Measurements from ENCODE around the gene SMC1B. TPM values are rescaled to one million over a fixed set of nuclear protein-coding genes. Genes with fewer than 3 reads are reported as not detected.

Gene SMC1B
- total and polyA plus RNA-seq, 2 experiments from 2014 or later, result 0.10 TPM; not detected in 1

DNA sequence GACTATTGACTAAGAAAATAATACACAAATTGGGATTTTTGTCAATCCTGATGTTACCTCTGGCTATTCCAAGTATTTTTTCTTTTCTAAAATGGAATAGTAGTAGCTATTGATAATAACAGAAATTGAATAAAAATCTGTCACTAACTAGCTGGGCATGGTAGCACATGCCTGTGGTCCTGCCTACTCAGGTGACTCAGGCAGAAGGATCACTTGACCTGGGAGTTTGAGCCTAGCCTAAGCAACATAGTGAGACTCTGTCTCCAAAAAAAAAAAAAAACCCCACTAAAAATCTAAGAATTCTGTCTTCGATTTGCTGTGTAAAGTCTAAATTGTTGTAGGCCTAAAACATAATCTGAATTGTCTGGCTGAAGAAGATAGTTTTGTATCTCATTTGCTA is 61.4 kb downstream of the SMC1B start:
- H3K27ac ChIP-seq (ENCODE audit: low read depth), result no peak overlapping the region
- H3K79me2 ChIP-seq (replicated peaks; ENCODE audit: insufficient read depth), result no peaks in the 10 kb centered on the region
- no peak for DNase-seq (ENCODE audit: low spot score)
- no peak for ATAC-seq
- no peaks in the 10 kb centered on the region for H3K27me3 Mint-ChIP-seq (ENCODE audit: insufficient read depth, low read depth, poor library complexity)
- no peaks in the 10 kb centered on the region for H3F3A ChIP-seq (replicated peaks; ENCODE audit: low read depth)
- no peaks in the 10 kb centered on the region for H3K36me3 ChIP-seq (ENCODE audit: insufficient read depth)
- TF ChIP-seq, protein P1, sequence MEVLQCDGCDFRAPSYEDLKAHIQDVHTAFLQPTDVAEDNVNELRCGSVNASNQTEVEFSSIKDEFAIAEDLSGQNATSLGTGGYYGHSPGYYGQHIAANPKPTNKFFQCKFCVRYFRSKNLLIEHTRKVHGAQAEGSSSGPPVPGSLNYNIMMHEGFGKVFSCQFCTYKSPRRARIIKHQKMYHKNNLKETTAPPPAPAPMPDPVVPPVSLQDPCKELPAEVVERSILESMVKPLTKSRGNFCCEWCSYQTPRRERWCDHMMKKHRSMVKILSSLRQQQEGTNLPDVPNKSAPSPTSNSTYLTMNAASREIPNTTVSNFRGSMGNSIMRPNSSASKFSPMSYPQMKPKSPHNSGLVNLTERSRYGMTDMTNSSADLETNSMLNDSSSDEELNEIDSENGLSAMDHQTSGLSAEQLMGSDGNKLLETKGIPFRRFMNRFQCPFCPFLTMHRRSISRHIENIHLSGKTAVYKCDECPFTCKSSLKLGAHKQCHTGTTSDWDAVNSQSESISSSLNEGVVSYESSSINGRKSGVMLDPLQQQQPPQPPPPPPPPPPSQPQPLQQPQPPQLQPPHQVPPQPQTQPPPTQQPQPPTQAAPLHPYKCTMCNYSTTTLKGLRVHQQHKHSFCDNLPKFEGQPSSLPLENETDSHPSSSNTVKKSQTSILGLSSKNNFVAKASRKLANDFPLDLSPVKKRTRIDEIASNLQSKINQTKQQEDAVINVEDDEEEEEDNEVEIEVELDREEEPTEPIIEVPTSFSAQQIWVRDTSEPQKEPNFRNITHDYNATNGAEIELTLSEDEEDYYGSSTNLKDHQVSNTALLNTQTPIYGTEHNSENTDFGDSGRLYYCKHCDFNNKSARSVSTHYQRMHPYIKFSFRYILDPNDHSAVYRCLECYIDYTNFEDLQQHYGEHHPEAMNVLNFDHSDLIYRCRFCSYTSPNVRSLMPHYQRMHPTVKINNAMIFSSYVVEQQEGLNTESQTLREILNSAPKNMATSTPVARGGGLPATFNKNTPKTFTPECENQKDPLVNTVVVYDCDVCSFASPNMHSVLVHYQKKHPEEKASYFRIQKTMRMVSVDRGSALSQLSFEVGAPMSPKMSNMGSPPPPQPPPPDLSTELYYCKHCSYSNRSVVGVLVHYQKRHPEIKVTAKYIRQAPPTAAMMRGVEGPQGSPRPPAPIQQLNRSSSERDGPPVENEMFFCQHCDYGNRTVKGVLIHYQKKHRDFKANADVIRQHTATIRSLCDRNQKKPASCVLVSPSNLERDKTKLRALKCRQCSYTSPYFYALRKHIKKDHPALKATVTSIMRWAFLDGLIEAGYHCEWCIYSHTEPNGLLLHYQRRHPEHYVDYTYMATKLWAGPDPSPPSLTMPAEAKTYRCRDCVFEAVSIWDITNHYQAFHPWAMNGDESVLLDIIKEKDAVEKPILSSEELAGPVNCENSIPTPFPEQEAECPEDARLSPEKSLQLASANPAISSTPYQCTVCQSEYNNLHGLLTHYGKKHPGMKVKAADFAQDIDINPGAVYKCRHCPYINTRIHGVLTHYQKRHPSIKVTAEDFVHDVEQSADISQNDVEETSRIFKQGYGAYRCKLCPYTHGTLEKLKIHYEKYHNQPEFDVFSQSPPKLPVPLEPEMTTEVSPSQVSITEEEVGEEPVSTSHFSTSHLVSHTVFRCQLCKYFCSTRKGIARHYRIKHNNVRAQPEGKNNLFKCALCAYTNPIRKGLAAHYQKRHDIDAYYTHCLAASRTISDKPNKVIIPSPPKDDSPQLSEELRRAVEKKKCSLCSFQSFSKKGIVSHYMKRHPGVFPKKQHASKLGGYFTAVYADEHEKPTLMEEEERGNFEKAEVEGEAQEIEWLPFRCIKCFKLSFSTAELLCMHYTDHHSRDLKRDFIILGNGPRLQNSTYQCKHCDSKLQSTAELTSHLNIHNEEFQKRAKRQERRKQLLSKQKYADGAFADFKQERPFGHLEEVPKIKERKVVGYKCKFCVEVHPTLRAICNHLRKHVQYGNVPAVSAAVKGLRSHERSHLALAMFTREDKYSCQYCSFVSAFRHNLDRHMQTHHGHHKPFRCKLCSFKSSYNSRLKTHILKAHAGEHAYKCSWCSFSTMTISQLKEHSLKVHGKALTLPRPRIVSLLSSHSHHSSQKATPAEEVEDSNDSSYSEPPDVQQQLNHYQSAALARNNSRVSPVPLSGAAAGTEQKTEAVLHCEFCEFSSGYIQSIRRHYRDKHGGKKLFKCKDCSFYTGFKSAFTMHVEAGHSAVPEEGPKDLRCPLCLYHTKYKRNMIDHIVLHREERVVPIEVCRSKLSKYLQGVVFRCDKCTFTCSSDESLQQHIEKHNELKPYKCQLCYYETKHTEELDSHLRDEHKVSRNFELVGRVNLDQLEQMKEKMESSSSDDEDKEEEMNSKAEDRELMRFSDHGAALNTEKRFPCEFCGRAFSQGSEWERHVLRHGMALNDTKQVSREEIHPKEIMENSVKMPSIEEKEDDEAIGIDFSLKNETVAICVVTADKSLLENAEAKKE (CRISPR knock-in tag; IDR thresholded peaks at IDR 0.05), result no peak
- TF ChIP-seq, protein P2, sequence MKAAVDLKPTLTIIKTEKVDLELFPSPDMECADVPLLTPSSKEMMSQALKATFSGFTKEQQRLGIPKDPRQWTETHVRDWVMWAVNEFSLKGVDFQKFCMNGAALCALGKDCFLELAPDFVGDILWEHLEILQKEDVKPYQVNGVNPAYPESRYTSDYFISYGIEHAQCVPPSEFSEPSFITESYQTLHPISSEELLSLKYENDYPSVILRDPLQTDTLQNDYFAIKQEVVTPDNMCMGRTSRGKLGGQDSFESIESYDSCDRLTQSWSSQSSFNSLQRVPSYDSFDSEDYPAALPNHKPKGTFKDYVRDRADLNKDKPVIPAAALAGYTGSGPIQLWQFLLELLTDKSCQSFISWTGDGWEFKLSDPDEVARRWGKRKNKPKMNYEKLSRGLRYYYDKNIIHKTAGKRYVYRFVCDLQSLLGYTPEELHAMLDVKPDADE (IDR thresholded peaks at IDR 0.05), result no peak
- TF ChIP-seq, protein P3, sequence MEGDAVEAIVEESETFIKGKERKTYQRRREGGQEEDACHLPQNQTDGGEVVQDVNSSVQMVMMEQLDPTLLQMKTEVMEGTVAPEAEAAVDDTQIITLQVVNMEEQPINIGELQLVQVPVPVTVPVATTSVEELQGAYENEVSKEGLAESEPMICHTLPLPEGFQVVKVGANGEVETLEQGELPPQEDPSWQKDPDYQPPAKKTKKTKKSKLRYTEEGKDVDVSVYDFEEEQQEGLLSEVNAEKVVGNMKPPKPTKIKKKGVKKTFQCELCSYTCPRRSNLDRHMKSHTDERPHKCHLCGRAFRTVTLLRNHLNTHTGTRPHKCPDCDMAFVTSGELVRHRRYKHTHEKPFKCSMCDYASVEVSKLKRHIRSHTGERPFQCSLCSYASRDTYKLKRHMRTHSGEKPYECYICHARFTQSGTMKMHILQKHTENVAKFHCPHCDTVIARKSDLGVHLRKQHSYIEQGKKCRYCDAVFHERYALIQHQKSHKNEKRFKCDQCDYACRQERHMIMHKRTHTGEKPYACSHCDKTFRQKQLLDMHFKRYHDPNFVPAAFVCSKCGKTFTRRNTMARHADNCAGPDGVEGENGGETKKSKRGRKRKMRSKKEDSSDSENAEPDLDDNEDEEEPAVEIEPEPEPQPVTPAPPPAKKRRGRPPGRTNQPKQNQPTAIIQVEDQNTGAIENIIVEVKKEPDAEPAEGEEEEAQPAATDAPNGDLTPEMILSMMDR (conservative IDR thresholded peaks at IDR 0.05; ENCODE audit: low read depth in 2 of 2), result no peak
- no peak for TF ChIP-seq STAT1 (IDR thresholded peaks at IDR 0.05; ENCODE audit: unreplicated experiment)
- TF ChIP-seq, protein P4, sequence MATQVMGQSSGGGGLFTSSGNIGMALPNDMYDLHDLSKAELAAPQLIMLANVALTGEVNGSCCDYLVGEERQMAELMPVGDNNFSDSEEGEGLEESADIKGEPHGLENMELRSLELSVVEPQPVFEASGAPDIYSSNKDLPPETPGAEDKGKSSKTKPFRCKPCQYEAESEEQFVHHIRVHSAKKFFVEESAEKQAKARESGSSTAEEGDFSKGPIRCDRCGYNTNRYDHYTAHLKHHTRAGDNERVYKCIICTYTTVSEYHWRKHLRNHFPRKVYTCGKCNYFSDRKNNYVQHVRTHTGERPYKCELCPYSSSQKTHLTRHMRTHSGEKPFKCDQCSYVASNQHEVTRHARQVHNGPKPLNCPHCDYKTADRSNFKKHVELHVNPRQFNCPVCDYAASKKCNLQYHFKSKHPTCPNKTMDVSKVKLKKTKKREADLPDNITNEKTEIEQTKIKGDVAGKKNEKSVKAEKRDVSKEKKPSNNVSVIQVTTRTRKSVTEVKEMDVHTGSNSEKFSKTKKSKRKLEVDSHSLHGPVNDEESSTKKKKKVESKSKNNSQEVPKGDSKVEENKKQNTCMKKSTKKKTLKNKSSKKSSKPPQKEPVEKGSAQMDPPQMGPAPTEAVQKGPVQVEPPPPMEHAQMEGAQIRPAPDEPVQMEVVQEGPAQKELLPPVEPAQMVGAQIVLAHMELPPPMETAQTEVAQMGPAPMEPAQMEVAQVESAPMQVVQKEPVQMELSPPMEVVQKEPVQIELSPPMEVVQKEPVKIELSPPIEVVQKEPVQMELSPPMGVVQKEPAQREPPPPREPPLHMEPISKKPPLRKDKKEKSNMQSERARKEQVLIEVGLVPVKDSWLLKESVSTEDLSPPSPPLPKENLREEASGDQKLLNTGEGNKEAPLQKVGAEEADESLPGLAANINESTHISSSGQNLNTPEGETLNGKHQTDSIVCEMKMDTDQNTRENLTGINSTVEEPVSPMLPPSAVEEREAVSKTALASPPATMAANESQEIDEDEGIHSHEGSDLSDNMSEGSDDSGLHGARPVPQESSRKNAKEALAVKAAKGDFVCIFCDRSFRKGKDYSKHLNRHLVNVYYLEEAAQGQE (IDR thresholded peaks at IDR 0.05; ENCODE audit: unreplicated experiment), result no peak
- no peak for TF ChIP-seq EZH2phosphoT487 (IDR thresholded peaks at IDR 0.05; ENCODE audit: unreplicated experiment)
- TF ChIP-seq NANOG (IDR thresholded peaks at IDR 0.05; ENCODE audit: borderline replicate concordance), result no peak
- no peak for TF ChIP-seq JUNB (IDR thresholded peaks at IDR 0.05; ENCODE audit: unreplicated experiment)
- no peak for TF ChIP-seq POLR2AphosphoS5 (IDR thresholded peaks at IDR 0.05; ENCODE audit: low read depth)
- TF ChIP-seq ZNF114 (CRISPR knock-in tag; IDR thresholded peaks at IDR 0.05), result no peak
- no peak for TF ChIP-seq EZH2 (IDR thresholded peaks at IDR 0.05; ENCODE audit: low read depth, unreplicated experiment)
- TF ChIP-seq CREB1 (CRISPR knock-in tag; IDR thresholded peaks at IDR 0.05; ENCODE audit: low read depth), result no peak
- TF ChIP-seq ZNF331 (CRISPR knock-in tag; IDR thresholded peaks at IDR 0.05; ENCODE audit: low read depth), result no peak
- H4K20me1 ChIP-seq (replicated peaks; ENCODE audit: insufficient read depth), result no peaks in the 10 kb centered on the region
- no peak overlapping the region for H3K27ac Mint-ChIP-seq
- no peaks in the 10 kb centered on the region for H3K9me3 Mint-ChIP-seq
- no peak overlapping the region for H2AFZ ChIP-seq
- no peaks in the 10 kb centered on the region for H3K9me2 ChIP-seq (ENCODE audit: insufficient read depth)
- no peaks in the 10 kb centered on the region for H3K27me3 ChIP-seq (ENCODE audit: insufficient read depth)
- H3K36me3 Mint-ChIP-seq (ENCODE audit: low read depth), result no peaks in the 10 kb centered on the region
- no peak overlapping the region for H3K4me3 Mint-ChIP-seq
- H3K4me2 ChIP-seq, result no peak overlapping the region
- H3K4me1 Mint-ChIP-seq, result no peaks in the 10 kb centered on the region
- H3K4me1 ChIP-seq (ENCODE audit: insufficient read depth), result no peaks in the 10 kb centered on the region
- H3K4me3 ChIP-seq, result no peak overlapping the region
